HG03565 (cell line): ENCODE measurements around the gene BANP.
"Not testable (repeated sequence)": the region's sequence is repeated elsewhere in the genome, so short reads cannot be mapped to it uniquely, and the experiment has no call there.

Experiments used
- ATAC-seq: cut with Tn5 transposase; IDR thresholded peaks from one replicate; pipeline ENCODE4 v1.9.1; 2021; ENCODE audit warnings: mild to moderate bottlenecking, moderate library complexity; ENCODE audit not compliant: unreplicated experiment

BANP gene

GRCh38 chr16:87926246-87927194 lies 24.7 kb upstream of the BANP start:
- ATAC-seq, result no peak

- no peak for ATAC-seq
Observed at GRCh38 chr16:87927195-87927562, 24.1 kb upstream of the BANP start.

DNA sequence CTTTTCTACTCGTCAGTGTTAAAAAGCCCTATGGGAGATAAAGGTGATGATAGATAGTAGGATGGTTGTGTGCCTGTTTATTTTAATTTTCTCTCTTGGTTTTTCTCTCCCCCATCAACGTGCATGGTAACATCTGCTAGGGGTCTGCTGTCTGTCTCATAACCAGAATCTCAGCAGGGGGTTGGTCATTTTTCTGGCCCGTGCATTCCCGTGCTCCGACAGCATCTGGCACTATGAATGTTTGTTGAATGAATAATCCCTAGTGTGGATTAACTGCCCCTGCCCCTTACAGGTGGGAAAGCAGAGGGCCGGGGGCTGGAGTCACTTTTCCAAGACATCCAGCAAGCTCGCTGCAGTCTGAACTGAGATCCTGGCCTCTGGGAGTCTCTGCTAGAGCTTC lies 21.2 kb upstream of the BANP start:
- no peak for ATAC-seq

DNA sequence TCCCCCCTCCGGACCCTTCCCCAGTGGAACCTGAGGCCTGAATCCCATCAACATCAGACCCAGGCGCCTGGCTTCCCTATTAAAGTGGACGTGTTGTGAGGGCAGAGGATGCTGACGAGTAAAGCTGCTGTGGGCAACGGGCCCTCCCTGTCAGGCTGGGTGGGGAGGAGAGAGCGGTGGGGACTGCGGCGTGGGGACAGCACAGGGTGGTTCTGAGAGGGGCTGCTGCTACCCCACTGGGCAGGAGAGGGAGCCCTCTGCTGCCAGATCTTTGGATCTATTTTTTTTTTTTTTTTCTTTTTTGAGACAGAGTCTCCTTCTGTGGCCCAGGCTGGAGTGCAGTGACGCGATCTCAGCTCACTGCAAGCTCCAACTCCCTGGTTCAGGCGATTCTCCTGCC lies 20.8 kb upstream of the BANP start:
- no peak for ATAC-seq

- no peak for ATAC-seq
Observed at GRCh38 chr16:87931504-87931903, 19.7 kb upstream of the BANP start.

DNA sequence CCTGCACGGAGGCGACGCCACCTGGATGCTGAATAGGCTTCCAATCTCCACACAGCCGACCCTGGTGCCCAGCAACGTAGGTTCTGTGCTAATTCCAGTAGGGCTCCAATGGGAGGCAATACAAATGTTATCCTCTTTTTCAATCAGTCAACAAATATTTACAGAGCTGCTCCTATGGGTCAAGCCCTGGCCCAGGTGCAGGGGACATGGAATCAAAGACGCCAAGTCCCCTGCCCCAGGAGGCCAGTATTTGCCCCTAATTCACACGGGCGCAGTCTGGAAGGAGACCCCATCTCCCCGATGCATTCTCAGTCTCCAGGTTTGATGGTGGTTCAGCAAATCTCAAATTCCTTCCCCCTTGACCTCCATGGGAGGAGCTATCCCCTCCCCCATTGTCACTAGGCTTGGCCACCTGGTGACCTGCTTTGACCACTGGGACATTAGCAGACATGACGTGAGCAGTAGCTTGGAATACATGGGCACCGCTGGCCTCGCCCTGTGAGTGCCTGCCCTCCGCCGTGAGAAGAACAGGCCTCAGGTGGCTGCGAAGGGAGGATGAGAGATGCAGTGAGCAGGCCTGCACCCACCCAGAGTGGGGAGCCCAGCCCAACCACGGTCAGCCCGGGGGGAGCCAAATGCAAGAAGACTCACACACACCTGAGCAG lies 18.6 kb upstream of the BANP start:
- ATAC-seq, result not testable (repeated sequence)

- ATAC-seq, result no peak
Observed at GRCh38 chr16:87933140-87933495, 18.1 kb upstream of the BANP start.

DNA sequence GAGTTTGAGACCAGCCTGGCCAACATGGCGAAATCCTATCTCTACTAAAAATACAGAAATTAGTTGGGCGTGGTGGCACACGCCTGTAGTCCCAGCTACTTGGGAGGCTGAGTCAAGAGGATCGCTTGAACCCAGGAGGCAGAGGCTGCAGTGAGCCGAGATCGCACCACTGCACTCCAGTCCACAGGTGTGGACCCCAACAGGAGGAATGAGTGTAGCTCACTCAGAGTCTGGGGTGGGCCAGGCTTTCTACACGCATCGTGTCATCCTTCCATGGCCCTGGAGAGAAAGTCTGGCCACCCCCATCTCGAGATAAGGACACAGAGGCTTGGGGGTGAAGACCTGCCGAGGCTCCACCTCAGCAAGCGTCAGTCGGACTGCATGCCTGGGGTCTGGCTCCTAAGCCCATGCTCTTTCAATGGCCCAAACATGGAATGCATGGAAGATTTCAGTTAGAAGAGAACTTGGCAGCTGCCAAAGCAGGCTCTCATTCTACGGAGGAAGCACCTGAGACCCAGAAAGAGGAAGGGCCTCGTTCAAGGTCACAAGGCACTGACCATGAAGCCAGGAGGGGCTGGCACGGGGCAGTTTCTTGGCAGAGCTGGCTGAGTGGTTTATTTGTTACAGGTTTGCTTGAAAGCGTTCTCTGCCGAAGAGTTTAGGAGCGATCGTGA lies 16.3 kb upstream of the BANP start:
- not testable (repeated sequence) for ATAC-seq

GRCh38 chr16:87936016-87936374 lies 15.2 kb upstream of the BANP start:
- not testable (repeated sequence) for ATAC-seq

- no peak for ATAC-seq
Observed at GRCh38 chr16:87936375-87937230, 14.6 kb upstream of the BANP start, which contains the start of gene CA5A. TSS of gene CA5A (minus strand) at chr16:87936529. CDS start at chr16:87936450, 79 bp downstream.

- ATAC-seq, result not testable (repeated sequence)
Observed at GRCh38 chr16:87937231-87937542, 14.0 kb upstream of the BANP start.

- no peak for ATAC-seq
Observed at GRCh38 chr16:87938412-87938949, 12.8 kb upstream of the BANP start.

DNA sequence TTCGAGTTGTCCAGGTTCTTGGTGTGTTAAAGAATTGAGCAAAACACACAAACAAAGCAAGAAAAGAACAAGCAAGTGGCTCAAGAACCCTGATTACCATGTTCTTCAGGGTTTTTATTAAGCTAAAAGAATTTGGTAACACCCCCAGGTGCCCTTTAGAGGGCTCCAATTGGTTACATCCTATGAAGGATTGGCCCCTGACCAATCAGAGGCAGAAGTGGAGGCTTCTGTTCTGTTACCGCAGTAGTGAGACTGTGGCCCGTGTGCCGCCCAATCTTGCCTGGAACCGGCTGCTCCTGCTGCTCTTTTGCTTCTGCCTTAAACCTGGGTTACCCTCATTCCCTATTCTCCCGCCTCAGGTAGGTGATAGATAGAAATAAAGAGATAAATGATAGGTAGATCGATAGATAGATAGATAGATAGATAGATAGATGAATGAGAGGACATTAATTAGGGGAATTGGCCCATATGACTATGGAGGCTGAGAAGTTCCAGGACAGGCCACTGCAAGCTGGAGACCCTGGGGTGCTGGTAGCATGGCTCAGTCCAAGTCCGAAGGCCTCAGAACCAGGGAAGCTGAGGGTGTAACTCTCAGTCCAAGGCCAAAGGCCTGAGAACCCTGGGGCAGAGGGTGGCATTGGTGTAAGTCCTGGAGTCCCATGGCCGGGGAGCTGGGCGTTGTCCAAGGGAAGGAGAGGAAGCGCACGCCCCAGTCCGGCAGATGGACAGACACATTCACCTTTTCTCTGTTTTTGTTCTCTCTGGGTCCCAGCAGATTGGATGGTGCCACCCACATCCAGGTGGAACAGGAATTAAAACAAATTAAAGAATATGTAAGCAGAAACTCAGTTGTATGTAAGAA lies 11.4 kb upstream of the BANP start:
- ATAC-seq, result no peak

DNA sequence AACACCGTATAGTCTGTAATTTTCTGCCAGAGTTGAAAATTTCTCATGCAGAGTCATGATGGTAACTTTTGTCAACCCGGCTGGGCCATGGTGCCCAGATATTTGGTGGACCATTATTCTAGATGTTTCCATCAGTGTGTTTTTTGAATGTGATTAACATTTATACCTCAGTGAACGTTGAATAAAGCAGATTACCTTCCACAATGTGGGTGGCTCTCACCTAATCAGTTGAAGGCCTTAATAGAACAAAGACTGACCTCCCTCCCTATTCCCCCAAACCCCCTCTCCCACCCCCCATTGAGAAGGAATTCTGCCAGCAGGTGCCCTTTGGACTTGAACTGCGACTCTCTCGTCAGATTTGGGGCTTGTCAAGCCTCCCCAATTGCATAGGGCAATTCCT lies 8.6 kb upstream of the BANP start:
- ATAC-seq, result no peak

- ATAC-seq, result no peak
Observed at GRCh38 chr16:87945351-87946042, 5.7 kb upstream of the BANP start.

DNA sequence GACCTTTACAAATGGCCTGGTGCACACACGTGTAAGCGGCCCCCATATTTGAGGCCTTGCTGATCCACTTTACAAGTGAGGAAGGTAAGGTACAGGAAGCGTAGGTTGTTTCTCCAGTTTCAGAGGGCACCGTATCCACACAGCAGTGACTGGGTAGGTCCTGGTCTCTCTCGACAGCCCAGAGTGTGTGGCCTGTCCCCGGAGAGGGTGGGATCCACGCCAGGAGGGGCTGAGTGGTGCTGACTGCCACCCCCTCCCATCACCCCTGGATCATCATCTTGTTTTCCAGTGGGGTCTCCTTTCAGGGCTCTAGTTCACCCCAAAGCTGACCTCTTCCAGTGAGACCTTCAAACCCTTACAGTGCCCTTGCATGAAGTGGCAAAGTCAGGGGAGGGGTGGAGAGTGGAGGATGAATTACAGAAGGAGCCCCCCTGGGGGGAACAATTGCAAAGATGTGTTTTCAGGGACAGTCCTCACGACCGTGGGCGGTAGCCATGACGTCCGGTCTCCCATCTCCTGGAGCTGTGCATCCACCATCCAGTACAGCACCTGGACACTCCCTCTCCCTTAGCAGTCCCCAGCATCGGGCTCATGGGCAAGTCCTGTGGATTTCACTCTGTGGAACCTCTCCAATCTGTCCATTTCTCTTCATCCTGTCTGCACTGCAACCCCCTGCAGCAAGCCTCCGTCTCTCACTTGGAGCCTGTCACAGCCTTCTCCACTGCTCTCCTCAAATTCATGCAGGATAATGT lies 4.5 kb upstream of the BANP start:
- no peak for ATAC-seq

- no peak for ATAC-seq
Observed at GRCh38 chr16:87947356-87948118, 3.7 kb upstream of the BANP start.

- ATAC-seq, result no peak
Observed at GRCh38 chr16:87948119-87948545, 3.1 kb upstream of the BANP start.
